SK-N-SH treated with all-trans-retinoic acid at 6 μM for 48 hours (cell line): ENCODE data around the gene NXPH1.

Source experiments
- ATAC-seq: fragments of 200-7000 bp; cut with Tn5 transposase; 3 replicates; pipeline ENCODE4 v1.9.1; 2020; ENCODE audit warnings: mild to moderate bottlenecking, moderate library complexity
- ARNTL ChIP-seq: fragments of 450-650 bp; formaldehyde crosslinking; IDR thresholded peaks from 2 replicates; pipeline ENCODE4 v1.5.0; 2020; ENCODE audit warnings: low read depth, mild to moderate bottlenecking, moderate library complexity, borderline replicate concordance
- BACH2 ChIP-seq: fragments of 250-450 bp; sonication (Bioruptor Pico); IDR thresholded peaks from 2 replicates; pipeline ENCODE4 v1.9.0; 2021; ENCODE audit warnings: mild to moderate bottlenecking, borderline replicate concordance
- CSDC2 ChIP-seq: fragments of 250-450 bp; sonication (Bioruptor Pico); IDR thresholded peaks from 2 replicates; pipeline ENCODE4 v1.5.0; 2020; ENCODE audit warnings: mild to moderate bottlenecking, moderate library complexity
- ESRRG ChIP-seq: fragments of 250-450 bp; sonication (Bioruptor Pico); IDR thresholded peaks from 2 replicates; pipeline ENCODE4 v1.6.1; 2021; ENCODE audit warnings: mild to moderate bottlenecking
- GLIS3 ChIP-seq: fragments of 250-450 bp; sonication (Bioruptor Pico); IDR thresholded peaks from 2 replicates; pipeline ENCODE4 v1.5.0; 2020; ENCODE audit warnings: mild to moderate bottlenecking, moderate library complexity
- ISL1 ChIP-seq: fragments of 250-450 bp; sonication (Bioruptor Pico); IDR thresholded peaks from 2 replicates; pipeline ENCODE4 v2.1.2; 2022; ENCODE audit warnings: mild to moderate bottlenecking, moderate library complexity
- OSR1 ChIP-seq: fragments of 250-450 bp; sonication (Bioruptor Pico); IDR thresholded peaks from 2 replicates; pipeline ENCODE4 v1.8.0; 2022; ENCODE audit warnings: moderate library complexity, mild to moderate bottlenecking, inconsistent platforms
- PPARA ChIP-seq: fragments of 250-450 bp; sonication (Bioruptor Pico); IDR thresholded peaks from 2 replicates; pipeline ENCODE4 v1.5.0; 2020; ENCODE audit warnings: mild to moderate bottlenecking, borderline replicate concordance
- SNAI2 ChIP-seq: fragments of 250-450 bp; sonication (Bioruptor Pico); IDR thresholded peaks from 2 replicates; pipeline ENCODE4 v1.5.0; 2020; ENCODE audit warnings: mild to moderate bottlenecking, moderate library complexity
- TCF4 ChIP-seq: fragments of 250-450 bp; sonication (Bioruptor Pico); IDR thresholded peaks from 2 replicates; pipeline ENCODE4 v1.8.0; 2021; ENCODE audit warnings: mild to moderate bottlenecking, moderate library complexity, borderline replicate concordance
- TOX ChIP-seq: fragments of 250-450 bp; sonication (Bioruptor Pico); IDR thresholded peaks from 2 replicates; pipeline ENCODE4 v1.8.0; 2021; ENCODE audit warnings: mild to moderate bottlenecking, moderate library complexity, borderline replicate concordance
- ZC3H10 ChIP-seq: fragments of 250-450 bp; sonication (Bioruptor Pico); IDR thresholded peaks from 2 replicates; pipeline ENCODE4 v1.5.1; 2021; ENCODE audit warnings: mild to moderate bottlenecking, moderate library complexity
- ZFP3 ChIP-seq: fragments of 250-450 bp; sonication (Bioruptor Pico); IDR thresholded peaks from 2 replicates; pipeline ENCODE4 v1.5.0; 2020; ENCODE audit warnings: mild to moderate bottlenecking, moderate library complexity
- ZFP30 ChIP-seq: fragments of 450-650 bp; formaldehyde crosslinking; IDR thresholded peaks from 2 replicates; pipeline ENCODE4 v1.5.0; 2022; ENCODE audit warnings: mild to moderate bottlenecking, moderate library complexity
- ZNF565 ChIP-seq: fragments of 450-650 bp; formaldehyde crosslinking; conservative IDR thresholded peaks from 2 replicates; pipeline ENCODE4 v1.5.0; 2020; ENCODE audit warnings: low read depth, mild to moderate bottlenecking, moderate library complexity
- ZNF70 ChIP-seq: fragments of 450-650 bp; formaldehyde crosslinking; IDR thresholded peaks from 2 replicates; pipeline ENCODE4 v1.5.0; 2020; ENCODE audit warnings: mild to moderate bottlenecking, moderate library complexity
- TF ChIP-seq, protein P1 (sequence below): fragments of 250-450 bp; sonication (Bioruptor Pico); IDR thresholded peaks from 2 replicates; pipeline ENCODE4 v1.8.0; 2020; ENCODE audit warnings: mild to moderate bottlenecking, moderate library complexity, borderline replicate concordance
- TF ChIP-seq, protein P2 (sequence below): fragments of 250-450 bp; sonication (Bioruptor Pico); IDR thresholded peaks from 2 replicates; pipeline ENCODE4 v1.8.0; 2021; ENCODE audit warnings: low read depth, mild to moderate bottlenecking, moderate library complexity, borderline replicate concordance
- TF ChIP-seq, protein P3 (sequence below): fragments of 250-450 bp; sonication (Bioruptor Pico); IDR thresholded peaks from 2 replicates; pipeline ENCODE4 v1.5.0; 2020; ENCODE audit warnings: mild to moderate bottlenecking, moderate library complexity
- TF ChIP-seq, protein P4 (sequence below): fragments of 250-450 bp; sonication (Bioruptor Pico); IDR thresholded peaks from 2 replicates; pipeline ENCODE4 v1.5.1; 2020; ENCODE audit warnings: low read depth, mild to moderate bottlenecking, moderate library complexity

NXPH1 gene

DNA sequence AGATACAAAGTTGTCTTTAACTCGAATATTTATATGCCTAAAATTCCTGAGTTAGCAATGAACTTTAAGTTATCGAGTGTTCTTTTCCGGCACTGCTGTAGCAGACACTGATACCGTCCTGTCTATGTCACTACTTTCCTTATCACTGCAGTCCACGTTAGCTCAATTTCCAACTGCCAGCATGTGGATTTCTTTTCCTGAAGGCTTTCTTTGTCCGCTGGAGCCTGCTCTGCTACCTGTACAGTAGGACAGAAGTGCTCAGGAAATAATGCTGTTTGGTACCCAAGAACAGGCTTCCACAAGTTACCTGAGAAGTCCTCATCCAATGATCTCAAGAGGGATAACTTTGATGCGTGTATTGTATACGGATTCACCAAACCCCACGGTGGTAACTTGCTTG lies 329.4 kb downstream of the NXPH1 start:
- no peak for ATAC-seq
- TF ChIP-seq TCF4 (CRISPR knock-in tag), result no peak
- no peak for TF ChIP-seq PPARA (CRISPR knock-in tag)
- no peak for TF ChIP-seq GLIS3 (CRISPR knock-in tag)
- no peak for TF ChIP-seq ZNF565 (CRISPR knock-in tag)
- no peak for TF ChIP-seq ARNTL (CRISPR knock-in tag)
- no peak for TF ChIP-seq ZFP30 (CRISPR knock-in tag)
- no peak for TF ChIP-seq SNAI2 (CRISPR knock-in tag)
- no peak for TF ChIP-seq ZFP3 (CRISPR knock-in tag)
- TF ChIP-seq OSR1, result no peak
- no peak for TF ChIP-seq CSDC2 (CRISPR knock-in tag)
- no peak for TF ChIP-seq TOX
- no peak for TF ChIP-seq ESRRG (CRISPR knock-in tag)
- TF ChIP-seq, protein P1, sequence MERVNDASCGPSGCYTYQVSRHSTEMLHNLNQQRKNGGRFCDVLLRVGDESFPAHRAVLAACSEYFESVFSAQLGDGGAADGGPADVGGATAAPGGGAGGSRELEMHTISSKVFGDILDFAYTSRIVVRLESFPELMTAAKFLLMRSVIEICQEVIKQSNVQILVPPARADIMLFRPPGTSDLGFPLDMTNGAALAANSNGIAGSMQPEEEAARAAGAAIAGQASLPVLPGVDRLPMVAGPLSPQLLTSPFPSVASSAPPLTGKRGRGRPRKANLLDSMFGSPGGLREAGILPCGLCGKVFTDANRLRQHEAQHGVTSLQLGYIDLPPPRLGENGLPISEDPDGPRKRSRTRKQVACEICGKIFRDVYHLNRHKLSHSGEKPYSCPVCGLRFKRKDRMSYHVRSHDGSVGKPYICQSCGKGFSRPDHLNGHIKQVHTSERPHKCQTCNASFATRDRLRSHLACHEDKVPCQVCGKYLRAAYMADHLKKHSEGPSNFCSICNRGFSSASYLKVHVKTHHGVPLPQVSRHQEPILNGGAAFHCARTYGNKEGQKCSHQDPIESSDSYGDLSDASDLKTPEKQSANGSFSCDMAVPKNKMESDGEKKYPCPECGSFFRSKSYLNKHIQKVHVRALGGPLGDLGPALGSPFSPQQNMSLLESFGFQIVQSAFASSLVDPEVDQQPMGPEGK (CRISPR knock-in tag), result no peak
- no peak for TF ChIP-seq ZC3H10 (CRISPR knock-in tag)
- TF ChIP-seq, protein P2, sequence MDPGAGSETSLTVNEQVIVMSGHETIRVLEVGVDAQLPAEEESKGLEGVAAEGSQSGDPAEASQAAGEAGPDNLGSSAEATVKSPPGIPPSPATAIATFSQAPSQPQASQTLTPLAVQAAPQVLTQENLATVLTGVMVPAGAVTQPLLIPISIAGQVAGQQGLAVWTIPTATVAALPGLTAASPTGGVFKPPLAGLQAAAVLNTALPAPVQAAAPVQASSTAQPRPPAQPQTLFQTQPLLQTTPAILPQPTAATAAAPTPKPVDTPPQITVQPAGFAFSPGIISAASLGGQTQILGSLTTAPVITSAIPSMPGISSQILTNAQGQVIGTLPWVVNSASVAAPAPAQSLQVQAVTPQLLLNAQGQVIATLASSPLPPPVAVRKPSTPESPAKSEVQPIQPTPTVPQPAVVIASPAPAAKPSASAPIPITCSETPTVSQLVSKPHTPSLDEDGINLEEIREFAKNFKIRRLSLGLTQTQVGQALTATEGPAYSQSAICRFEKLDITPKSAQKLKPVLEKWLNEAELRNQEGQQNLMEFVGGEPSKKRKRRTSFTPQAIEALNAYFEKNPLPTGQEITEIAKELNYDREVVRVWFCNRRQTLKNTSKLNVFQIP (CRISPR knock-in tag), result no peak
- no peak for TF ChIP-seq ZNF70

DNA sequence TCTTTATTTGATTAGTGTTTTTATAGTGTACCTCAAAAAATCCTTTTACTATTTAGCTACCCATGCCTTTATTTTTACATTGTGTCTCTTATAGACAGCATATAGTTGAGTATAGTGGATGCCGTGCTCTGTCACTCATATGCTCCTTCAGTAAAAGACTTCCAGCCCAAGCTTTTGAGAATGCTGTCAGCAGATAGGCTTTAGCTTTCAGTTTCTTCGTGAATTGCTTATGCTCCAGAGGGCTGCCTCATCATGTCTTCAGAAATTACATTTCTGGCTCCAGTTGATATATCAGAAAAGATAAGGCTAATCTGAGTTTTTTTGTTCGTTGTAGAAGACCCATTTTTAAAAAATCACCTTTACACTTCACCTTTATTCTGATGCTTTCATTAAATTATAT lies 332.0 kb downstream of the NXPH1 start:
- ATAC-seq, result no peak
- TF ChIP-seq ZC3H10 (CRISPR knock-in tag), result no peak
- TF ChIP-seq, protein P1 (CRISPR knock-in tag), result no peak
- TF ChIP-seq, all 23 proteins: peak for 0

DNA sequence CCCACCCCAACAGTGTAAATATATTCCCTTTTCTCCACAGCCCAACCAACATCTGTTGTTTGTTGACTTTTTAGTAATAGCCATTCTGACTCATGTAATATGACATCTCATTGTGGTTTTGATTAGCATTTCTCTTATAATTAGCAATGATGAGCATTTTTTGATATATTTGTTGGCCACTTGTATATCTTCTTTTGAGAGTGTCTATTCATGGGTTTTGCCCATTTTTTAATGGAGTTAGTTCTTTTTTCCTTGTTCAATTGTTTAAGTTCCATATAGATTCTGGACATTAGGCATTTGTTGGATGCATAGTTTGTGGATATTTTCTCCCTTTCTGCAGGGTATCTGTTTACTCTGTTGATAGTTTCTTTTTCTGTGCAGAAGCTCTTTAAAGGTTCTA lies 340.1 kb downstream of the NXPH1 start:
- no peak for ATAC-seq
- no peak for TF ChIP-seq ZFP3 (CRISPR knock-in tag)
- TF ChIP-seq ESRRG (CRISPR knock-in tag), result no peak

DNA sequence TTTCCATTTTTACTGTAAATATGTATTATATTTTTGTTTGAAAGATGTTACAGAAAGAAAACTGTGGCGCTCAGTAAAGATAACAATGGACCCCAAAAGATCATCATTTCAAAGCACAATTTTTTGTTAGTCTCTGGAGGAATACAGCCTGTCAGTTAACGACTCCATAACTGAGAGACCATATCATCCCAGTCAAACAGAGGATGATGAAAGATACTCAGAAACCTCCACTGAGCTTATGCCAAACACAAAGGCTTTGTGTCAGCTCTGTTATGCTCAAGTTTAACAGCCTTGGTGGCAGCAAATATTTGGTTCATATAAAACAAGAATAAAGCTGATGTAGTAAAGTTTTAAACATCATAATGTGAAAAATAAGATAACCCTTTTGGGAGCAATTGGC lies 345.1 kb downstream of the NXPH1 start:
- ATAC-seq, result no peak
- TF ChIP-seq BACH2 (no peak), OSR1 (no peak), GLIS3 (CRISPR knock-in tag) (no peak), CSDC2 (CRISPR knock-in tag) (no peak), ESRRG (CRISPR knock-in tag) (no peak), TCF4 (CRISPR knock-in tag) (no peak), PPARA (CRISPR knock-in tag) (no peak), ISL1 (CRISPR knock-in tag) (no peak), SNAI2 (CRISPR knock-in tag) (no peak)
- TF ChIP-seq, protein P3, sequence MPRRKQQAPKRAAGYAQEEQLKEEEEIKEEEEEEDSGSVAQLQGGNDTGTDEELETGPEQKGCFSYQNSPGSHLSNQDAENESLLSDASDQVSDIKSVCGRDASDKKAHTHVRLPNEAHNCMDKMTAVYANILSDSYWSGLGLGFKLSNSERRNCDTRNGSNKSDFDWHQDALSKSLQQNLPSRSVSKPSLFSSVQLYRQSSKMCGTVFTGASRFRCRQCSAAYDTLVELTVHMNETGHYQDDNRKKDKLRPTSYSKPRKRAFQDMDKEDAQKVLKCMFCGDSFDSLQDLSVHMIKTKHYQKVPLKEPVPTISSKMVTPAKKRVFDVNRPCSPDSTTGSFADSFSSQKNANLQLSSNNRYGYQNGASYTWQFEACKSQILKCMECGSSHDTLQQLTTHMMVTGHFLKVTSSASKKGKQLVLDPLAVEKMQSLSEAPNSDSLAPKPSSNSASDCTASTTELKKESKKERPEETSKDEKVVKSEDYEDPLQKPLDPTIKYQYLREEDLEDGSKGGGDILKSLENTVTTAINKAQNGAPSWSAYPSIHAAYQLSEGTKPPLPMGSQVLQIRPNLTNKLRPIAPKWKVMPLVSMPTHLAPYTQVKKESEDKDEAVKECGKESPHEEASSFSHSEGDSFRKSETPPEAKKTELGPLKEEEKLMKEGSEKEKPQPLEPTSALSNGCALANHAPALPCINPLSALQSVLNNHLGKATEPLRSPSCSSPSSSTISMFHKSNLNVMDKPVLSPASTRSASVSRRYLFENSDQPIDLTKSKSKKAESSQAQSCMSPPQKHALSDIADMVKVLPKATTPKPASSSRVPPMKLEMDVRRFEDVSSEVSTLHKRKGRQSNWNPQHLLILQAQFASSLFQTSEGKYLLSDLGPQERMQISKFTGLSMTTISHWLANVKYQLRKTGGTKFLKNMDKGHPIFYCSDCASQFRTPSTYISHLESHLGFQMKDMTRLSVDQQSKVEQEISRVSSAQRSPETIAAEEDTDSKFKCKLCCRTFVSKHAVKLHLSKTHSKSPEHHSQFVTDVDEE, result no peak
- TF ChIP-seq, protein P4, sequence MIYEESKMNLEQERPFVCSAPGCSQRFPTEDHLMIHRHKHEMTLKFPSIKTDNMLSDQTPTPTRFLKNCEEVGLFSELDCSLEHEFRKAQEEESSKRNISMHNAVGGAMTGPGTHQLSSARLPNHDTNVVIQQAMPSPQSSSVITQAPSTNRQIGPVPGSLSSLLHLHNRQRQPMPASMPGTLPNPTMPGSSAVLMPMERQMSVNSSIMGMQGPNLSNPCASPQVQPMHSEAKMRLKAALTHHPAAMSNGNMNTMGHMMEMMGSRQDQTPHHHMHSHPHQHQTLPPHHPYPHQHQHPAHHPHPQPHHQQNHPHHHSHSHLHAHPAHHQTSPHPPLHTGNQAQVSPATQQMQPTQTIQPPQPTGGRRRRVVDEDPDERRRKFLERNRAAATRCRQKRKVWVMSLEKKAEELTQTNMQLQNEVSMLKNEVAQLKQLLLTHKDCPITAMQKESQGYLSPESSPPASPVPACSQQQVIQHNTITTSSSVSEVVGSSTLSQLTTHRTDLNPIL, result no peak
